ENCODE results near the gene C11orf87. TPM values are rescaled to one million over a fixed set of nuclear protein-coding genes. Genes with fewer than 3 reads are reported as not detected.

Gene C11orf87
- total and polyA plus RNA-seq, 2 experiments from 2014 or later = 0.65 to 0.94 TPM

DNA sequence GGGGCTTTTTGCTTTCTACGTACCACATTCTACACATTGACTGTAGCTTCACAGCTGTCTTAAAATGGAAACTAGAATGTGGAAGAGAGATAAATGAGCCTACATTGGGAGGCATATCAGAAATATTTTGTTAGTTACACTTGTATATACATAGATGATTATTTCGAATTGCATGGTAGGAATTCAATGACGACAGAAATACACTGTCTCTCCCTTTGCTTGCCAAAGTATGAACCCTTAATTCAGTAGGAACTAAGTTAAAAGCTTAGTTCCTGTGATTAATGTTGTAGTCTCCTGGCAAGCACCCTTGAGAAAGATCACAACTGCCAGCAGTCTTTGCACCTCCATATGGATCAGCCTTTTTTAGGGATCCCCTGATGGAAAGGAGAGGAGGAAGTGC, 10.1 kb downstream of the C11orf87 start:
- 28 to 33% methylated on average over 3 of the region's 3 CpGs for WGBS, 2 experiments (ENCODE audit: low coverage in 1 of 2, low lambda C conversion rate in 2 of 2, missing lambda C conversion rate in 2 of 2)
- in situ Hi-C loops (cut with MboI) = no loop called here
- no peaks in the 10 kb centered on the region for H3K9me2 ChIP-seq (ENCODE audit: insufficient read depth)
- peak overlapping the region; percentile 4; the same call in 1 of the 2 replicates for H3K4me3 ChIP-seq
- H3K9me3 ChIP-seq (ENCODE audit: low read depth) = no peaks in the 10 kb centered on the region
- H3K4me2 ChIP-seq (ENCODE audit: unreplicated experiment) = peak overlapping the region; percentile 49
- H3K27me3 ChIP-seq (replicated peaks; ENCODE audit: insufficient read depth) = no peaks in the 10 kb centered on the region
- no peaks in the 10 kb centered on the region for H3K36me3 ChIP-seq (ENCODE audit: low read depth)
- H2AFZ ChIP-seq = peak overlapping the region; percentile 3; the same call in 1 of the 2 replicates
- no peak overlapping the region for H3K9ac ChIP-seq
- no peaks in the 10 kb centered on the region for H3K79me2 ChIP-seq (ENCODE audit: insufficient read depth)
- H3K4me1 ChIP-seq (ENCODE audit: insufficient read depth) = peaks cover 27% of the 10 kb centered on the region
- peak overlapping the region; percentile 25 for H3K27ac ChIP-seq
- no peak for TF ChIP-seq EZH2 (IDR thresholded peaks at IDR 0.05; ENCODE audit: insufficient read depth, poor library complexity, severe bottlenecking)
- no peak for TF ChIP-seq EZH2phosphoT487 (IDR thresholded peaks at IDR 0.05; ENCODE audit: insufficient read depth, low read depth)
- peaks cover 5% of the 10 kb centered on the region for H3F3A ChIP-seq (ENCODE audit: insufficient read depth)
- no peaks in the 10 kb centered on the region for H4K20me1 ChIP-seq (ENCODE audit: insufficient read depth)
- DNase-seq = peak; percentile 64

DNA sequence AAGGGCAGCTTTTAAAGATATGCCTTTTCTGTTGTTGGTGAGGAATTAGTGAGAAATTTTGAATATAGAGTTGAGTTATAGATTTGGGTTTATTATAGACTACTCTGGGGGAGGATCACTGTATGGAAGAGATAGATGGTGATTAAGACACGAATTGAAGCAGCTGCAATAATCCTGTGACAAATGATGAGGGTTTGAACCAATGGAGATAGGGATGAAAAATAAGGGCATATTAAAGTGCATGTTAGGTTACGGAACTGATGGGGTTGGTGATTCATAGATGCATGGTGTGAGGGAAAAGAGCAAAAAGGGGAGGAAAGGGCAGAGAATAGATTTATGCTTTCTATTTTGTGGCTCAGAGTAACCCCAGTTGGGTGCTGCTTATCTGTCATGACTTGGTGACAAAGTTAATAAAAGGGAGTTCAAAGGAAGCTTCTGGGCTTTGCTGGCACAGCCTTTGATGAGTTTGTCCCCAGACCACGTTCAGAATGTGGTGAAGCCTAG, 11.8 kb downstream of the C11orf87 start:
- 26 to 28% methylated on average over 3 of the region's 3 CpGs for WGBS, 2 experiments (ENCODE audit: low coverage in 1 of 2, low lambda C conversion rate in 2 of 2, missing lambda C conversion rate in 2 of 2)
- Histone ChIP-seq H3K4me2 (ENCODE audit: unreplicated experiment) (no peak overlapping the region), H3K27ac (no peak overlapping the region), H3K27me3 (replicated peaks; ENCODE audit: insufficient read depth) (no peaks in the 10 kb centered on the region), H3K79me2 (ENCODE audit: insufficient read depth) (no peaks in the 10 kb centered on the region), H3K4me3 (no peak overlapping the region), H3K36me3 (ENCODE audit: low read depth) (no peaks in the 10 kb centered on the region), H3K9me2 (ENCODE audit: insufficient read depth) (no peaks in the 10 kb centered on the region), H2AFZ (no peak overlapping the region), H3K9ac (no peak overlapping the region), H3K4me1 (ENCODE audit: insufficient read depth) (peaks cover 27% of the 10 kb centered on the region), H3F3A (ENCODE audit: insufficient read depth) (peaks cover 5% of the 10 kb centered on the region), H4K20me1 (ENCODE audit: insufficient read depth) (no peaks in the 10 kb centered on the region), H3K9me3 (ENCODE audit: low read depth) (no peaks in the 10 kb centered on the region)
- in situ Hi-C loops (cut with MboI) = no loop called here
- DNase-seq = peak; percentile 20
- no peak for TF ChIP-seq EZH2phosphoT487 (IDR thresholded peaks at IDR 0.05; ENCODE audit: insufficient read depth, low read depth)
- TF ChIP-seq EZH2 (IDR thresholded peaks at IDR 0.05; ENCODE audit: insufficient read depth, poor library complexity, severe bottlenecking) = no peak

DNA sequence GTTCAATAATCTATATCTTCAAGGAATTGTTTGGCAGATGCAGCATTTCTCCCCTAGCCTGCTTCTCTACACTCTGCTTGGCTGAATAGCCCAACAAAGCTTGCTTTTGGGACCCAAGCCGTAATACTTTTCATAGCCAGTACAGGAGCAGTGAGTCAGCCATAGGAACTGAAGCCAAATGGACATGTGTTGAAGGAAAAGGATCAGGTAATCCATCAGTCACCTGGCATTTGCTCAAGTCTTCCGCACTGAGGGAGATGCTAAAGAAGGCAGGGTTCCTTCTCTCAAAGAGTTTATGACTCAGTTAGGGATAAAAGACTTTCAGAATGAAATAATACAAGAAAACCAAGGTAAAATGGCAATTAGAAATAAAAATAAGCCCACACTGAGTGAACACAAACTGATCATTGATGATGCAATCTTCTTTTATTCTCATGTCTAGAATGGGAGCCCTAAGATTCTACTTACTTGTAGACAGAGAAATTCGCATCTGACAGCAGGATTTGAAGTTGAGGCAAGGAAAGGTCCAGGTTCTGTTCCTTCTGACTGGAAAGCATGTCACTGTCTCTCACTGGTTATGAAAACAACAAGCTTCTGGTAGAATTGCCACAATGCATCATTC, 13.2 kb downstream of the C11orf87 start:
- Histone ChIP-seq H3K9me2 (ENCODE audit: insufficient read depth) (no peaks in the 10 kb centered on the region), H3K4me2 (ENCODE audit: unreplicated experiment) (no peak overlapping the region), H3F3A (ENCODE audit: insufficient read depth) (peaks cover 5% of the 10 kb centered on the region), H3K4me1 (ENCODE audit: insufficient read depth) (peaks cover 27% of the 10 kb centered on the region), H4K20me1 (ENCODE audit: insufficient read depth) (no peaks in the 10 kb centered on the region), H3K36me3 (ENCODE audit: low read depth) (no peaks in the 10 kb centered on the region), H3K4me3 (no peak overlapping the region), H3K9me3 (ENCODE audit: low read depth) (no peaks in the 10 kb centered on the region), H3K79me2 (ENCODE audit: insufficient read depth) (no peaks in the 10 kb centered on the region), H3K9ac (no peak overlapping the region), H3K27ac (no peak overlapping the region), H3K27me3 (replicated peaks; ENCODE audit: insufficient read depth) (no peaks in the 10 kb centered on the region), H2AFZ (no peak overlapping the region)
- in situ Hi-C loops (cut with MboI) = no loop called here
- TF ChIP-seq EZH2phosphoT487 (IDR thresholded peaks at IDR 0.05; ENCODE audit: insufficient read depth, low read depth) = no peak
- TF ChIP-seq EZH2 (IDR thresholded peaks at IDR 0.05; ENCODE audit: insufficient read depth, poor library complexity, severe bottlenecking) = no peak
- WGBS, 2 experiments (ENCODE audit: low coverage in 1 of 2, low lambda C conversion rate in 2 of 2, missing lambda C conversion rate in 2 of 2) = 30 to 43% methylated on average over 3 of the region's 3 CpGs
- DNase-seq = peak; percentile 54

DNA sequence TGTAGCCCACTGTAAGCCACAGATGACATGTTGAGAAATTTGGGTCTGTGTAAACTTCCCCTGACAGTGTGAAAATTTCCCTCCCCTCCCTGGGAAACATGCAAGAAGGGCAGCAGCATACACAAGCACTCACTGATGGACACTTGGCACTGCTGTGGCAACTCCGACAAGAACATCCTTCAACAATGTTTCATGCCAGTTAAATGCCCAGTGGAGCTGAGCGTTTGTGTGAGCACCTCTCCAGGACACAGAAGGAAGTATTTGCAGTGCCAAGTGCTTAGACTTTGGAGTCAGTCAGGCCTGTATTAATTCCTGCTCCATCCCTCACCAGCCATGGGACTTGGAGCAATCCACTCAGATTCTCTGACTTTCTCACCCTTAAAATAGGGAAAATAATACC, 17.7 kb downstream of the C11orf87 start:
- TF ChIP-seq EZH2 (IDR thresholded peaks at IDR 0.05; ENCODE audit: insufficient read depth, poor library complexity, severe bottlenecking) (no peak), EZH2phosphoT487 (IDR thresholded peaks at IDR 0.05; ENCODE audit: insufficient read depth, low read depth) (no peak)
- Histone ChIP-seq H3K27me3 (replicated peaks; ENCODE audit: insufficient read depth) (no peaks in the 10 kb centered on the region), H3K9ac (no peak overlapping the region), H4K20me1 (ENCODE audit: insufficient read depth) (no peaks in the 10 kb centered on the region), H3F3A (ENCODE audit: insufficient read depth) (peaks cover 5% of the 10 kb centered on the region), H3K4me1 (ENCODE audit: insufficient read depth) (no peaks in the 10 kb centered on the region), H3K9me3 (ENCODE audit: low read depth) (no peaks in the 10 kb centered on the region), H3K36me3 (ENCODE audit: low read depth) (no peaks in the 10 kb centered on the region), H3K4me3 (no peak overlapping the region), H2AFZ (no peak overlapping the region), H3K9me2 (ENCODE audit: insufficient read depth) (no peaks in the 10 kb centered on the region), H3K4me2 (ENCODE audit: unreplicated experiment) (no peak overlapping the region), H3K79me2 (ENCODE audit: insufficient read depth) (no peaks in the 10 kb centered on the region), H3K27ac (no peak overlapping the region)
- DNase-seq = no peak
- in situ Hi-C loops (cut with MboI) = no loop called here
- 18 to 27% methylated on average over 2 of the region's 2 CpGs for WGBS, 2 experiments (ENCODE audit: low coverage in 1 of 2, low lambda C conversion rate in 2 of 2, missing lambda C conversion rate in 2 of 2)

All from GM23248 (cell line).